Measurements from ENCODE around the gene EXOC6B. TPM values are rescaled to one million over a fixed set of nuclear protein-coding genes. Genes with fewer than 3 reads are reported as not detected.

Gene EXOC6B
- total and polyA plus RNA-seq, 8 donors = 22.1 to 30.8 (median 25.9) TPM

GRCh38 chr2:72613931-72614330 lies 211.9 kb downstream of the EXOC6B start:
- no peak overlapping the region for H3K4me3 ChIP-seq
- DNase-seq (no peak), ATAC-seq (no peak)
- no peaks in the 10 kb centered on the region for H3K4me1 ChIP-seq
- TF ChIP-seq, protein P1, sequence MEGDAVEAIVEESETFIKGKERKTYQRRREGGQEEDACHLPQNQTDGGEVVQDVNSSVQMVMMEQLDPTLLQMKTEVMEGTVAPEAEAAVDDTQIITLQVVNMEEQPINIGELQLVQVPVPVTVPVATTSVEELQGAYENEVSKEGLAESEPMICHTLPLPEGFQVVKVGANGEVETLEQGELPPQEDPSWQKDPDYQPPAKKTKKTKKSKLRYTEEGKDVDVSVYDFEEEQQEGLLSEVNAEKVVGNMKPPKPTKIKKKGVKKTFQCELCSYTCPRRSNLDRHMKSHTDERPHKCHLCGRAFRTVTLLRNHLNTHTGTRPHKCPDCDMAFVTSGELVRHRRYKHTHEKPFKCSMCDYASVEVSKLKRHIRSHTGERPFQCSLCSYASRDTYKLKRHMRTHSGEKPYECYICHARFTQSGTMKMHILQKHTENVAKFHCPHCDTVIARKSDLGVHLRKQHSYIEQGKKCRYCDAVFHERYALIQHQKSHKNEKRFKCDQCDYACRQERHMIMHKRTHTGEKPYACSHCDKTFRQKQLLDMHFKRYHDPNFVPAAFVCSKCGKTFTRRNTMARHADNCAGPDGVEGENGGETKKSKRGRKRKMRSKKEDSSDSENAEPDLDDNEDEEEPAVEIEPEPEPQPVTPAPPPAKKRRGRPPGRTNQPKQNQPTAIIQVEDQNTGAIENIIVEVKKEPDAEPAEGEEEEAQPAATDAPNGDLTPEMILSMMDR (IDR thresholded peaks at IDR 0.05) = no peak
- intact Hi-C loops (cut with DNase I) = no loop called here
- H3K27me3 ChIP-seq = no peaks in the 10 kb centered on the region
- no peak overlapping the region for H3K27ac ChIP-seq
- H3K36me3 ChIP-seq = no peaks in the 10 kb centered on the region
- H3K9me3 ChIP-seq = peaks cover 0 to 8% of the 10 kb centered on the region in 2 donors

DNA sequence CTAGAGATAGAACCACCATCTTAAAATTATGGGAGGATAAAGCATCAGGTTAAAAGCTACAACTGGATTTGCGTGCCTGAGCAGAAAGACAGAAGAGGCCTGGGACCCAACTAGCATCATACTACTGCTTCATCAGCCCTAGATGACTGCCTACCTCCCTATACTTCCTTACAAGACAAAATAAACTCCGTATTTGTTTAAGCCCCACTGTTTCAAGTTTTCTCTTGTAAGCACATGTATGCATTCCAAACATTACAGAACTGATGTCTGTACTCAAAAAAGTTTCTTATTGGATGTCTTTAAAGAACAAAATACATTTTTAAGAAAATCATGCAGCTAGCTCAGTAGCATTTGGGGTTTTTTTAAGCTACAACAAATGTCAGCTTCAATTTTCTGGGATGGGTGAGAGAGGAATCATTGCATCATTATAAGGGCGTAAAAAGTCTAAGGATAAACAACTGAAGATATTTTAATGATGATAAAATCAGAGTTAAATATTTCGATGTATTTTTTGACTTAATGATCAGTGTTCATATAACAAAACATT lies 213.1 kb downstream of the EXOC6B start:
- intact Hi-C loops (cut with DNase I) = no loop called here
- Histone ChIP-seq H3K27me3 (no peaks in the 10 kb centered on the region), H3K4me3 (no peak overlapping the region), H3K27ac (no peak overlapping the region), H3K9me3 (peaks cover 0 to 8% of the 10 kb centered on the region in 2 donors), H3K36me3 (no peaks in the 10 kb centered on the region), H3K4me1 (no peaks in the 10 kb centered on the region)
- TF ChIP-seq, protein P1 (IDR thresholded peaks at IDR 0.05) = no peak
- DNase-seq (no peak), ATAC-seq (no peak)

GRCh38 chr2:72607189-72607588 lies 218.6 kb downstream of the EXOC6B start:
- intact Hi-C loops (cut with DNase I) = no loop called here
- ATAC-seq (no peak), DNase-seq (no peak)
- H3K36me3 ChIP-seq = no peaks in the 10 kb centered on the region
- no peaks in the 10 kb centered on the region for H3K4me1 ChIP-seq
- H3K9me3 ChIP-seq = no peaks in the 10 kb centered on the region
- TF ChIP-seq, protein P1 (IDR thresholded peaks at IDR 0.05) = no peak
- H3K27ac ChIP-seq = no peak overlapping the region
- no peak overlapping the region for H3K4me3 ChIP-seq
- H3K27me3 ChIP-seq = no peaks in the 10 kb centered on the region

DNA sequence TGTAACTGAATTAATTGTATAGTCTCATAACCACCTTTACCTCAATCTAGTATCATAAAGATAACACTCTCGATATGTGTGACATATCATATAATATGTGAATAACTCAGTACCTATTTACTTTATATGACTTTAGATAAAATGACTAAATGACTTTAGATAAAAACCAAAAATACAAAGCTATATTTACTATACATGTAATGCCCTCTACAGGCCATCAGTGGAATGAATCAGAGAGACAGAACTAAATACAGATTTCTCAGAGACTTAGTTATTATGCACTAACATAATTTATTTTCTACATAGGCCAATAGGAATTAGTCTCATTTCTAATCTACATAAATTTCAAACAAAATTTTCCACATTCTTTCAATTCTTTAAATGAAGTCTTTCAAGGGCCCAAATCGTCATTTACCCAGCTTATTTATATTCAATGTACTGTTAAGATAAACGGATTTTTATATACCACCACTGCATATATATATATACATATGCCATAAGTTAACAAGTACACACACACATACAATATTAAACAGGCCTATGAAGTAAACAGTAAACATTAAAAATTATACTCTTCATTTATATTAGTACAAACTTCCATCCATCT lies 219.9 kb downstream of the EXOC6B start:
- no peak overlapping the region for H3K4me3 ChIP-seq
- H3K9me3 ChIP-seq = no peaks in the 10 kb centered on the region
- intact Hi-C loops (cut with DNase I) = no loop called here
- no peaks in the 10 kb centered on the region for H3K27me3 ChIP-seq
- no peak overlapping the region for H3K27ac ChIP-seq
- ATAC-seq (peak; percentile 38), DNase-seq (no peak)
- no peaks in the 10 kb centered on the region for H3K4me1 ChIP-seq
- TF ChIP-seq, protein P1 (IDR thresholded peaks at IDR 0.05) = peak; percentile 49 to 69
- H3K36me3 ChIP-seq = no peaks in the 10 kb centered on the region

DNA sequence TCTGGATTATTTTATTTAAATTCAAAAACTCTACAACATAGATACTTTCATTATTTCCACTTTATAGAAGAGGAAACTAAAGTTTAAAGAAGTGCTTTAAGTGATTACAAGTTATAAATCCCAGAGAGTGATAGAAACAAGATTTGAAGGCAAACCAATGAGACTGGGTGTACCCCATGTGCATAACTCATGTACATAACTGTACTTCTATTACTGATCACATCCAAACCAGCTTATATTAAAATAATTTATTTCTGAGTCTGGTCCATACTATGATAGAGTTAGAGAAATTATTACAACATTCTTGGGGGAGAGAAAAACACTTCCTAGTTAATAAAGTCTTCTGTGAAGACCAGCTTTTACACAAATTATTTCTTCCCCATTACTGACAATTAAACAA lies 221.4 kb downstream of the EXOC6B start:
- Histone ChIP-seq H3K4me3 (no peak overlapping the region), H3K27ac (no peak overlapping the region), H3K4me1 (no peaks in the 10 kb centered on the region), H3K27me3 (no peaks in the 10 kb centered on the region), H3K9me3 (no peaks in the 10 kb centered on the region), H3K36me3 (no peaks in the 10 kb centered on the region)
- ATAC-seq (no peak), DNase-seq (no peak)
- TF ChIP-seq, protein P1 (IDR thresholded peaks at IDR 0.05) = no peak
- intact Hi-C loops (cut with DNase I) = no loop called here
